Measurements from ENCODE around the gene UAP1L1. TPM values are rescaled to one million over a fixed set of nuclear protein-coding genes. Genes with fewer than 3 reads are reported as not detected.
A peak's percentile ranks its signal among the peaks of the same experiment; 100 is the strongest.

The UAP1L1 gene
- total and polyA plus RNA-seq, 2 experiments from 2014 or later = 15.6 to 39.1 TPM

DNA sequence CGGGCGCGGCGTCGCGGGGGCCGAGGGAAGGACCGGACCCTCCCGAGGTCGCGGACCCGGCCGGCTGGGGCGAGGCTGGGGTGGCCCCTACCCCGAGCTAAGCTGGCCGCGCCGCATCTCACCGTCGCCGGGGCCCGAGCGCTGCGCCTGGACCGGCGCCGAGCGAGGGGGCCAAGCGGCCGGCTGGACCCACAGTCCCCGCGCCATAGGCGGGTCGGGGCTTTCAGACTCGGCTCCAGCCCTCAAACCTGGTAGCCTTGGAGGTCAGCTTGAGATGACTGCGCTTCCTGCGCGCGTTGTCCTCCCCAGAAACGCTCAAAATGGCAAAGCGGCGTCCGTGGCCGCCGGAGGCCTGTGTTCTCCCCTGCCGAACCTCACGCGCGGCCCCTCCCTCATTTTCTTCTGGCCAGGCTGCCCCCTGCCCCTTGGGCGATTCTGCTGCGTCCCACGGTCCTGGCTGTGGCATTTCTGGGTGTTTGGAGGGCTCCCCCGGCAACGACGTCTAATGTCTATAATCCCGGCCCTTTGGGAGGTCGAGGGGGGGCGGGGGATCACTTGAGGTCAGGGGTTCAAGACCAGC, 52.9 kb downstream of the UAP1L1 start:
- Histone ChIP-seq H4K20me1 (ENCODE audit: insufficient read depth, poor library complexity, severe bottlenecking) (no peaks in the 10 kb centered on the region), H3K79me2 (peaks cover 30% of the 10 kb centered on the region), H3K9me2 (replicated peaks; ENCODE audit: insufficient read depth) (no peaks in the 10 kb centered on the region), H2AFZ (peak overlapping the region; percentile 46), H3K4me2 (peak overlapping the region; percentile 94), H3K36me3 (replicated peaks; ENCODE audit: insufficient read depth, low read depth) (no peaks in the 10 kb centered on the region), H3K27ac (peak overlapping the region; percentile 46), H3K4me3 (peak overlapping the region; percentile 62), H3K9me3 (ENCODE audit: low read depth) (no peaks in the 10 kb centered on the region), H3K4me1 (ENCODE audit: insufficient read depth) (peaks cover 18% of the 10 kb centered on the region), H3K27me3 (no peaks in the 10 kb centered on the region)
- no peak for TF ChIP-seq CTCF (IDR thresholded peaks at IDR 0.05; ENCODE audit: poor library complexity)
- TF ChIP-seq EZH2 (IDR thresholded peaks at IDR 0.05; ENCODE audit: borderline replicate concordance) = no peak
- TF ChIP-seq EZH2phosphoT487 (IDR thresholded peaks at IDR 0.05; ENCODE audit: low read depth, severe bottlenecking, unreplicated experiment) = no peak
- 7% methylated on average over 54 of the region's 58 CpGs for WGBS (ENCODE audit: low lambda C conversion rate, missing lambda C conversion rate)
- no peak for DNase-seq (ENCODE audit: low spot score)

Small RNA genes lying within 50 kb of the gene (small RNA-seq; reads per million reads assigned to genes)
- not detected for gene RF00153

Other genes with a start within 250 kb of the UAP1L1 start
Only the 30 nearest of the 36 such genes appear.
- gene TRAF2, start 191.0 kb upstream of the UAP1L1 start, total RNA-seq = 7.6 TPM in 2 replicates
- gene TRAF2, start 191.0 kb upstream of the UAP1L1 start, polyA plus RNA-seq = 12.4 and 12.6 TPM in 2 replicates
- 141 and 179 TPM in 2 replicates for gene FBXW5, start 132.8 kb upstream of the UAP1L1 start, total RNA-seq
- 160 and 172 TPM in 2 replicates for gene FBXW5, start 132.8 kb upstream of the UAP1L1 start, polyA plus RNA-seq
- 5.7 and 15.7 TPM in 2 replicates for gene C8G, start 132.3 kb upstream of the UAP1L1 start, total RNA-seq
- 15.4 and 15.7 TPM in 2 replicates for gene C8G, start 132.3 kb upstream of the UAP1L1 start, polyA plus RNA-seq
- 1.6 and 4.1 TPM in 2 replicates for gene LCN12, start 125.2 kb upstream of the UAP1L1 start, total RNA-seq
- gene LCN12, start 125.2 kb upstream of the UAP1L1 start, polyA plus RNA-seq = 27.4 and 36.8 TPM in 2 replicates
- gene PTGDS, start 100.0 kb upstream of the UAP1L1 start, total RNA-seq = 56.0 and 56.4 TPM in 2 replicates
- gene PTGDS, start 100.0 kb upstream of the UAP1L1 start, polyA plus RNA-seq = 290 and 383 TPM in 2 replicates
- gene LCNL1, start 94.5 kb upstream of the UAP1L1 start, total RNA-seq = 0.04 and 0.13 TPM in 2 replicates
- gene LCNL1, start 94.5 kb upstream of the UAP1L1 start, polyA plus RNA-seq = 0.47 and 2.2 TPM in 2 replicates
- 35.1 and 39.5 TPM in 2 replicates for gene PAXX, start 85.1 kb upstream of the UAP1L1 start, total RNA-seq
- gene PAXX, start 85.1 kb upstream of the UAP1L1 start, polyA plus RNA-seq = 89.5 and 97.5 TPM in 2 replicates
- gene CLIC3, start 80.9 kb upstream of the UAP1L1 start, total RNA-seq = 6.6 and 9.9 TPM in 2 replicates
- 45.0 and 63.5 TPM in 2 replicates for gene CLIC3, start 80.9 kb upstream of the UAP1L1 start, polyA plus RNA-seq
- gene ABCA2, start 49.3 kb upstream of the UAP1L1 start, total RNA-seq = 12.7 and 14.6 TPM in 2 replicates
- 15.6 and 21.8 TPM in 2 replicates for gene ABCA2, start 49.3 kb upstream of the UAP1L1 start, polyA plus RNA-seq
- not detected in 2 replicates for gene FUT7, start 45.4 kb upstream of the UAP1L1 start, total RNA-seq
- gene FUT7, start 45.4 kb upstream of the UAP1L1 start, polyA plus RNA-seq = 0.06 TPM in 1 of 2 replicates, not detected in the other
- 12.3 and 12.7 TPM in 2 replicates for gene NPDC1, start 31.3 kb upstream of the UAP1L1 start, total RNA-seq
- gene NPDC1, start 31.3 kb upstream of the UAP1L1 start, polyA plus RNA-seq = 69.8 and 72.7 TPM in 2 replicates
- 1.8 and 2.3 TPM in 2 replicates for gene ENTPD2, start 23.5 kb upstream of the UAP1L1 start, total RNA-seq
- 1.1 and 3.2 TPM in 2 replicates for gene ENTPD2, start 23.5 kb upstream of the UAP1L1 start, polyA plus RNA-seq
- 4.6 and 7.5 TPM in 2 replicates for gene SAPCD2, start 7.0 kb upstream of the UAP1L1 start, total RNA-seq
- gene SAPCD2, start 7.0 kb upstream of the UAP1L1 start, polyA plus RNA-seq = 4.8 and 5.6 TPM in 2 replicates
- 54.6 and 60.8 TPM in 2 replicates for gene MAN1B1, start 9.5 kb downstream of the UAP1L1 start, total RNA-seq
- gene MAN1B1, start 9.5 kb downstream of the UAP1L1 start, polyA plus RNA-seq = 94.2 and 101 TPM in 2 replicates
- gene DPP7, start 37.2 kb downstream of the UAP1L1 start, total RNA-seq = 206 and 207 TPM in 2 replicates
- gene DPP7, start 37.2 kb downstream of the UAP1L1 start, polyA plus RNA-seq = 544 and 678 TPM in 2 replicates
- gene GRIN1, start 61.6 kb downstream of the UAP1L1 start, total RNA-seq = not detected in 2 replicates
- gene GRIN1, start 61.6 kb downstream of the UAP1L1 start, polyA plus RNA-seq = not detected in 2 replicates
- gene LRRC26, start 92.5 kb downstream of the UAP1L1 start, total RNA-seq = 0.73 and 1.1 TPM in 2 replicates
- gene LRRC26, start 92.5 kb downstream of the UAP1L1 start, polyA plus RNA-seq = 0.89 and 2.6 TPM in 2 replicates
- not detected in 2 replicates for gene TMEM210, start 94.5 kb downstream of the UAP1L1 start, total RNA-seq
- not detected in 2 replicates for gene TMEM210, start 94.5 kb downstream of the UAP1L1 start, polyA plus RNA-seq
- 21.3 and 26.2 TPM in 2 replicates for gene ANAPC2, start 111.0 kb downstream of the UAP1L1 start, total RNA-seq
- gene ANAPC2, start 111.0 kb downstream of the UAP1L1 start, polyA plus RNA-seq = 12.2 and 16.2 TPM in 2 replicates
- gene SSNA1, start 111.2 kb downstream of the UAP1L1 start, total RNA-seq = 74.3 and 82.2 TPM in 2 replicates
- 128 and 137 TPM in 2 replicates for gene SSNA1, start 111.2 kb downstream of the UAP1L1 start, polyA plus RNA-seq
- 27.6 and 34.4 TPM in 2 replicates for gene TPRN, start 123.2 kb downstream of the UAP1L1 start, total RNA-seq
- 82.3 and 104 TPM in 2 replicates for gene TPRN, start 123.2 kb downstream of the UAP1L1 start, polyA plus RNA-seq
- 37.6 and 43.5 TPM in 2 replicates for gene TMEM203, start 128.1 kb downstream of the UAP1L1 start, total RNA-seq
- gene TMEM203, start 128.1 kb downstream of the UAP1L1 start, polyA plus RNA-seq = 48.3 and 60.7 TPM in 2 replicates
- 4.4 and 7.8 TPM in 2 replicates for gene NDOR1, start 128.2 kb downstream of the UAP1L1 start, total RNA-seq
- gene NDOR1, start 128.2 kb downstream of the UAP1L1 start, polyA plus RNA-seq = 12.3 and 17.6 TPM in 2 replicates
- gene RNF208, start 144.7 kb downstream of the UAP1L1 start, total RNA-seq = 1.6 and 2.3 TPM in 2 replicates
- 3.3 and 6.6 TPM in 2 replicates for gene RNF208, start 144.7 kb downstream of the UAP1L1 start, polyA plus RNA-seq
- gene CYSRT1, start 147.7 kb downstream of the UAP1L1 start, total RNA-seq = 1.4 and 2.4 TPM in 2 replicates
- 2.1 and 4.3 TPM in 2 replicates for gene CYSRT1, start 147.7 kb downstream of the UAP1L1 start, polyA plus RNA-seq
- 0.68 and 1.4 TPM in 2 replicates for gene RNF224, start 150.0 kb downstream of the UAP1L1 start, total RNA-seq
- 0.88 and 1.1 TPM in 2 replicates for gene RNF224, start 150.0 kb downstream of the UAP1L1 start, polyA plus RNA-seq
- gene SLC34A3, start 153.4 kb downstream of the UAP1L1 start, total RNA-seq = 1.8 and 2.7 TPM in 2 replicates
- gene SLC34A3, start 153.4 kb downstream of the UAP1L1 start, polyA plus RNA-seq = 2.1 and 4.7 TPM in 2 replicates
- gene TUBB4B, start 163.8 kb downstream of the UAP1L1 start, total RNA-seq = 309 and 313 TPM in 2 replicates
- 388 and 446 TPM in 2 replicates for gene TUBB4B, start 163.8 kb downstream of the UAP1L1 start, polyA plus RNA-seq
- gene STPG3, start 173.8 kb downstream of the UAP1L1 start, total RNA-seq = not detected in 2 replicates
- gene STPG3, start 173.8 kb downstream of the UAP1L1 start, polyA plus RNA-seq = 1.5 and 2.5 TPM in 2 replicates
- gene NELFB, start 177.8 kb downstream of the UAP1L1 start, total RNA-seq = 36.4 and 41.4 TPM in 2 replicates
- gene NELFB, start 177.8 kb downstream of the UAP1L1 start, polyA plus RNA-seq = 61.1 and 63.5 TPM in 2 replicates

Data from hepatocyte (in vitro differentiated cells).